ENCODE results near the gene NR0B2.

GRCh38 chr1:26889551-26890466 lies 24.0 kb downstream of the NR0B2 start, which contains the start of gene GPN2:
- TF ChIP-seq CTCF (optimal IDR thresholded peaks at IDR 0.05 in 1 of 3, IDR thresholded peaks at IDR 0.05 in 1 of 3, conservative IDR thresholded peaks at IDR 0.05 in 1 of 3; ENCODE audit: extremely low read depth in 1 of 3, insufficient read depth in 2 of 3, low read length in 3 of 3), result no peak
- TF ChIP-seq EZH2 (IDR thresholded peaks at IDR 0.05; ENCODE audit: low read length), result no peak
